Uterus (tissue), 2 donors: ENCODE results near the gene POMT1.

Experiments used
- POLR2A ChIP-seq, 2 donors: fragments of 450-650 bp; IDR thresholded peaks; one replicate each; pipeline ENCODE4 v1.6.1; 2016; ENCODE audit warnings: antibody characterized with exemption in 2 of 2, mild to moderate bottlenecking in 1 of 2, moderate library complexity in 1 of 2
- TF ChIP-seq, protein P1 (sequence below), 4 experiments: fragments of 200-600 bp in 2 of 4; fragments of 450-650 bp in 2 of 4; sonication (generic) in 2 of 4; IDR thresholded peaks; one replicate each; pipeline ENCODE4 v1.5.1; 2016 to 2019; ENCODE audit warnings: antibody characterized with exemption in 4 of 4, mild to moderate bottlenecking in 2 of 4, moderate library complexity in 1 of 4

DNA sequence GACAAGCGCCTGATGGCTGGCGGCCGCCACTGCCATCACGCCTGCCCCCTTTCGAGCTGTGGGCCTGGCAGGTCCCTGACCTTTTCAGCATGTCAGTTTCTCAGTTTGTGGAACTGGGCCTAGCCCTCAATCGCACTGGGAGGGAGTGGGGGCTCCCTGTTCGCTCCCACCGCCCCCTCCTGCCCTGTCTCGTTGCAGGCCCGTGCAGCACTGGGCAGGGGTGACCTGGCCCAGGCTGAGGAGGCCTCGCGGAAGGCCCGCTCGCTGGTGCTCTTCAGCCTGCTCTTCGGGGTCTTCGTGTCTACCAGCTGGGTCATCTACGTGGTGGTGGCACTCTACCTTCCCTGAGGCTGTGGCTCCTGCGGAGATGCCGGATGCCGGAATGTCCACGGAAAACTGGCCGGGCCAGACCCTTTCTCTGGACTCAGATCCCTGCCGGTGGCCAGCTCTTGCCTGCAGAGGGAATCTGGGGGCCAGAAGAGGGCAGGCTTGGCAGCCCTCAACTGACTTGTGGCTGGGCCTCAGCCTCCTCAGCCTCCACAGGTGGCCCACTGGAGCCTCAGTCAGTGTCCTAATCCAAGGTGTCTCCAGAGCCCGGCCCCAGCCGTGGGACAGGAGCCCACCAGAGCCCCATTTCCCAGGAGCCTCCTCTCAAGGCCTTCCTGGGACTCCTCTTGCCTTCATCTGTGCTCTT, 55.3 kb downstream of the POMT1 start:
- TF ChIP-seq, protein P1, sequence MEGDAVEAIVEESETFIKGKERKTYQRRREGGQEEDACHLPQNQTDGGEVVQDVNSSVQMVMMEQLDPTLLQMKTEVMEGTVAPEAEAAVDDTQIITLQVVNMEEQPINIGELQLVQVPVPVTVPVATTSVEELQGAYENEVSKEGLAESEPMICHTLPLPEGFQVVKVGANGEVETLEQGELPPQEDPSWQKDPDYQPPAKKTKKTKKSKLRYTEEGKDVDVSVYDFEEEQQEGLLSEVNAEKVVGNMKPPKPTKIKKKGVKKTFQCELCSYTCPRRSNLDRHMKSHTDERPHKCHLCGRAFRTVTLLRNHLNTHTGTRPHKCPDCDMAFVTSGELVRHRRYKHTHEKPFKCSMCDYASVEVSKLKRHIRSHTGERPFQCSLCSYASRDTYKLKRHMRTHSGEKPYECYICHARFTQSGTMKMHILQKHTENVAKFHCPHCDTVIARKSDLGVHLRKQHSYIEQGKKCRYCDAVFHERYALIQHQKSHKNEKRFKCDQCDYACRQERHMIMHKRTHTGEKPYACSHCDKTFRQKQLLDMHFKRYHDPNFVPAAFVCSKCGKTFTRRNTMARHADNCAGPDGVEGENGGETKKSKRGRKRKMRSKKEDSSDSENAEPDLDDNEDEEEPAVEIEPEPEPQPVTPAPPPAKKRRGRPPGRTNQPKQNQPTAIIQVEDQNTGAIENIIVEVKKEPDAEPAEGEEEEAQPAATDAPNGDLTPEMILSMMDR (IDR thresholded peaks at IDR 0.05): no peak
- TF ChIP-seq POLR2A (IDR thresholded peaks at IDR 0.05): no peak
